NCI-H1436 treated with DMSO at 0.1 percent for 48 hours (cell line): Measurements from ENCODE around the gene COX17.

Experiments
- DNase-seq: peaks from one replicate; lab custom pipeline; 2025; lab: John Stamatoyannopoulos, UW

COX17 gene

DNA sequence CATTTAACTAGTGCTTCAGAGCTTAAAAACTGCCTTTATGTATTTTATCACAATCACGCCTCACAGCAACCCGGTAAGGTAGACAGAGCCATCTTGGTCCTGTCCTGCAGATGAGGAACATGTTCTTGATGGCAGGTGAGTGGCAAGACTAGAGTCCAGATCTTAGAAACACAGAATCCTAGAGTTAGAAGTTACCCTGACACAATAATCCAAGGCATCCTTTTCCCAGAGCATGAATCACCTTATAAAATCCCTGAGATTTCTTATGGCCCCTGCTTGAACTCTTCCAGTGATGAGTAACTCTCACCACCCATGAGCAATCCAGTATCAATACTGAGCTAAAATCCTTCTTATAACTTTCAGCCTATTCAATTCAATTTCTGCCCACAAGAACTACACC is 33.7 kb downstream of the COX17 start:
- DNase-seq, result no peak

GRCh38 chr3:119642746-119643473 is 34.3 kb downstream of the COX17 start:
- no peak for DNase-seq

- no peak for DNase-seq
These were observed 35.8 kb downstream of the COX17 start for GRCh38 chr3:119641416-119641815.

- no peak for DNase-seq
These were observed 37.5 kb downstream of the COX17 start for GRCh38 chr3:119639494-119640350.

DNA sequence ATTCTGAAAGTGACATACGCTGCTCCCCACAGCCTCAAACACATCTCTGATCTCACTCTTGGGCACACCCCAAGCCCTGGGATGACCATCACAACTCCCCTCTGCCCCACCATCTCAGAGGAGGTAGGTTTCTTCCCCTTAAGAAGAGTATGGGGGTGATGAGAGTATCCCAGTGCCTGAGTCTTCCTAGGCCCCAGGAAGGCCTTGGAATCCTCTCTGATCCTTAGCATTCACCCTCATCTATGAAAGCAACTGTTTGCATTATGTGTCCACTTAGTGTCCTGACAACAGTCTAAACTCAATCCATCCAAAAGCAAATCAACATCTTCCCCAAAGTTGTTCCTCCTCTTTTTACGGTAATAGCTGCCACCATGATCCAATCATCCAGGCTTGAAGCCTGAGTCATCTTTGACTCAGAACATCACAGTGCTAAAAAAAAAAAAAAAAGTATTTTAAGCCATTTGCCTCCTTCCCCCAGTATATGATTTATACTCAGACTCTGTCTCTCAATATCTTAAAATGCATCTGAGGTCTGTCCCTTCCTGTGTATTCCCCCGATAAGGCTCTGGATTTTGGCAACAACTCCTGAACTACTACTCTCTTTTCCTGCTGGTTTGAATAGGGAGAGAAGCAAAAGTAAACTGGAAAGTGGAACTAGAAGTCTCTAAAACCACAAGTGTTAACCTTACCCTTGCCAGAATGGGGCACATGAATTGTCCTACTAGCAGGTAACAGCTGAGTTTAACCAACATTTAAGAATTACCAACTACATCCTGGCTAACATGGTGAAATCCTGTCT is 39.3 kb downstream of the COX17 start:
- DNase-seq, result no peak

DNA sequence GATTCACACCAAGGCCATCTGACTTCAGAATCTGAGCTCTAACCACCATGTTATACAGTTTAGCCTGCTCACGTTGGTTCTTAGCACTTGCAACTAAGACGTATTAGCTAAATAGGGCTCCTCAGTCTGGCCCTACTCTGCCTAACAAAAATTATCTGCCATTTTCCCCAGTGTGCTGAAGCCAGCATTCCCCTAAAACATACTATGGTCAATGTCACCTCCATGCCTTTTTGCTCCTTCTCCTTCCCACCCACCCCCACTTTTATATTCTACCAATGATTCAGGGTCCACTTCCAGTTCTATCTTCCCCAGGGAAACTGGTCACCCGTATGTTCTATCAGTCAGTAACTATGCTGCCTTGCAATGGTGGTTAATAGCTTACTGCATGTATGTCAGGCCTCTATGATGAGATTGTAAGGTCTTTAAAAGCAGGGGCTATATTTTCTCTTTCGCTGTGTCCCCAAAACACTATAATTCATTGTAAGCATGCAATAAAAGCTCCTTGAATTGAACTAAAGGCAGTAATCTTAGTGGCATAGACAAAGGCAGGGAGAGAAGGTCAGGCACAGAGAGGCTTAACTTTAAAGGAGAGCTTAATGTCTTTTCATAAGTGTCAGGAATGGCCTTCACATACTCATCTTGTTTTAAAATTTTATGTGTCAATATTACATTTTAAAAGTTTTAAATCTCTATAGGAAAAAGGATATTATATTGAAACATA is 40.2 kb downstream of the COX17 start:
- no peak for DNase-seq

- DNase-seq, result no peak
These were observed 41.0 kb downstream of the COX17 start for GRCh38 chr3:119636249-119636648.

GRCh38 chr3:119635719-119636118 is 41.5 kb downstream of the COX17 start:
- DNase-seq, result no peak

DNA sequence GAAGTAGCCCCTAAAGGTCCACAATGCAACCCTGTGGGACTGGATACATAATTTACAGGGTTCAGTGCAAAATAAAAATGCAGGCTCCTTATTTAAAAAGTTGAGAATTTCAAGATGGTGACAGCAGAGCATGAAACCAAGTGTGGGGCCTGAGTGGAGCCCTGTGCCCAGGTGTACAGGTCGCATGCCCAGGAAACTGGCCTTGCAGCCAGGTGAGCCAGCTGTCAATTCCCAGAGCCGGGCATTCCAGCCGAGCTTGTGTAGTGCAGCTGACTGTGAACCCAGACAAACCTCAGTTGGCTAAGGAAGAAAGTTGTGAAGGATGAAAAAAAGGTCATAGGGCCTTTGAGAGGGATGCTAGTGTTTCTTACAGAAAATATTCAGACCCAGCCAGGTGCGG is 44.4 kb downstream of the COX17 start:
- no peak for DNase-seq

DNA sequence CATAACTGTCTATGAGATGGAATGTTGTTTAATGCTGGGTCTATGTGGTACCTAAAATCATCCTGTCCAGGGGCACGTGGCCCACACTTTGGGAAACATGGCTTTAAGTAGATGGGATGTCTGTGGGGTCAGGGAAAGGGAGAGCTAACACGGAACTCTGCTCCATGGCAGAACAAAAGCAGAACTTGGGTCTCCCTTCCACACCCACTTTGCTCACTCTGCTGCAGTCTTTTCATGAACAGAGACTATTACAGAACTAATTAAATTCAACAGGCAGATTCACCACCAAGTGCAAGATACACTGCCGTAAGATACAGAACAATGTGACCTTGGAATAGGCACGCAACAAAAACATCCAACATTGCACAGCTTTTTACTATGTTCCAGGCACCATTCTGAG is 45.0 kb downstream of the COX17 start:
- DNase-seq, result no peak

- no peak for DNase-seq
These were observed 45.7 kb downstream of the COX17 start for GRCh38 chr3:119631516-119631915.

DNA sequence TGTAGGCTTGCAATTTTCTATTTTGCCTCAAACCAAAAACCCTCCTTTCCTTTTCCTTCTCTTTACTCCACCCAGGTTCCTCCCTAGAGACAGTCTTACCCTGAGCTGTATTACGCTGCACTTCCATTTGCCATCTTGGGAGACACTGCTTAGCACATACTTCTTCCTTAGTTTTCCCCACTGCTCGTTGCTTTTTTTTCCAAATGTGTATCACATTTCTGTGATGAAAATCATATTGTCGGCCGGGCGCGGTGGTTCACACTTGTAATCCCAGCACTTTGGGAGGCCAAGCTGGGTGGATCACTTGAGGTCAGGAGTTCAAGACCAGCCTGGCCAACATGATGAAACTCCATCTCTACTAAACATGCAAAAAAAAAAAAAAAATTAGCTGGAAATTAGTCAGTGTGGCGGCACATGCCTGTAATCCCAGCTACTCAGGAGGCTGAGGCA is 46.3 kb downstream of the COX17 start:
- no peak for DNase-seq

DNA sequence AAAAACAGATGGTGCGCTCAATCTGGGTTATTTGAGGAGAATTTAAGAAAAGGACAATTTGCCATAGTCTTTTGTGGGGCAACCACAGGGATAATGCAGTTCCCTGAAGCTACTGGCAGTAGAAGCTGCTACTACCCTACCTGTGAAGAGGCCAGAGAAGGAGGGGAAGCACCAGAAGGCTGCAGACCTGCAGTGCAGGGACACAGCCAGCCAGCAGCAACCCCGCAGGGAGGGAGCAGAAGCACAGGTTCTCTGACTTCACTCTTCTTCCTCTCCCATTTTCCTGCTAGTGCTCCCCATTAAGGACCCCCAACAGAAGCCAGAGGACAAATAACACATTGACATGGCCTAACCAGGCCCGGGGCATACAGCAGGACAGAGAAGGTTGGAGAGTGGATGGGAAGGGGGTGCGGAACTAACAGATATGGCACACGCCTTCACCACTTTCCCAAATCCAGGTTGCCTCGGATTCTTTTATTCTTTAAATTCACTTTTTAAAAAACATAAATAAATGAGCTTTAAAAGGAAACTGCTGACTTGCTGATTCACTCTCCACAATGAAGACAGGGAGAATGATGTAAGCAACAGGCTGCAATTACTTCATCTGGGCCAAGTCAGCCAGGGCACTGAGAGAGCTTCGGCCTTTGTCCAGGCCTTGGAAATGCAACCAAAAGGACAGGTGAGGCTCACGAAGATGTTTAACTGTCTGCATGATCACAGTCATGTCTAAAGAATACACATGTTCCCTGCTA is 46.9 kb downstream of the COX17 start:
- no peak for DNase-seq

- no peak for DNase-seq
These were observed 48.3 kb downstream of the COX17 start for GRCh38 chr3:119628816-119629445.

GRCh38 chr3:119628390-119628789 is 48.8 kb downstream of the COX17 start:
- DNase-seq, result no peak

DNA sequence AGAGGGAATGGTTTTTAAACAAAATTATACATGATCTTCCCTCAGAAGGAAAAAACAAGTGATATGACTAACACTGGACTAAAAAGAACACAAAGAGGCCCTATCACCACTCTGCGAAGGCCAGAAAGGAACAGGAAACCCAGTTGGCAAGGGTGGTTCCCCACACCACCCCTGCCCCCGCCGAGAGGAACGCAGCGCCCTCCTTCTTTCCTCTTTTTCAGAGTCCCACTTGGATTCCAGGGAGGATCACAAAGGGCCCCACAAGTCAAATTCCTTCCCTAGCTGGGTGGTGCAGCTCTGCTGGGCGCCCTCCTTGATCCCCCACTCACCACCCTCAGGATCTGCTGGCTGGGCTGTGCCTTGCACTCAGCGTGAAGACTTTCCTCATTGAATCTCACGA is 49.7 kb downstream of the COX17 start:
- no peak for DNase-seq

GRCh38 chr3:119626196-119626595 is 51.0 kb downstream of the COX17 start:
- no peak for DNase-seq

DNA sequence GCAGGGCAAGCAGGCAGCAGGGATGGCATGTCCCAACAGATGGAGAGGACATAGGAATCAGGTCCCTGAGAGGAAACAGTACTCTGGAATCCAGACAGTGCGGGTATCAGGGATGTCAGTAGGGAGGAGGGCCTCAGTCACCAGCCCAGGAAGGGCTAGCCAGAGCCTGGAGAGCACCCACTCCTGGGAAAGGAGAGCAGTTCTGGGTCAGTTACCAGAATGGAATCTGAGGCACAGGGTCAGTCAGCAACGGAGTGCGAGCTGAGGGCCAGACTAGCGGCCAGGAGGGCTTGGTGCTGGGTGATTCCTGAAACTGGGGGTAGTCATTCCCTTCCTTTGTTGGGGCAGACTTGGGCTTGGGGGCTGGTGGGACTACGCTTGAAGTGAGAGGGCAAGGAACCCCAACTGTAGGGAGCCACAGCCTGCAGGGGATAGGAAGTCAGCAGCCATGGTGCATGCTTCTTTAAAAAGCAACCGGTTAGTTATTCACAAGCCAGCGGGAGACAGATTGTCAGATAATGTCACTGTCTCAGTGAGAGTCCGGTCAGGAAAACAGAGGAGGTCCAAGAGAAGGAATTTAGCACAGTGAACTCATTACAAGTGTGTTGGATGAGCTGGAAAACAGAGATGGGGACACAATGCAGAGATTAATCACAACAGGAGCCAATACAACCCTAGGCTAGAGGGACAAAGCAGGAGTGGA is 51.6 kb downstream of the COX17 start:
- DNase-seq, result no peak

DNA sequence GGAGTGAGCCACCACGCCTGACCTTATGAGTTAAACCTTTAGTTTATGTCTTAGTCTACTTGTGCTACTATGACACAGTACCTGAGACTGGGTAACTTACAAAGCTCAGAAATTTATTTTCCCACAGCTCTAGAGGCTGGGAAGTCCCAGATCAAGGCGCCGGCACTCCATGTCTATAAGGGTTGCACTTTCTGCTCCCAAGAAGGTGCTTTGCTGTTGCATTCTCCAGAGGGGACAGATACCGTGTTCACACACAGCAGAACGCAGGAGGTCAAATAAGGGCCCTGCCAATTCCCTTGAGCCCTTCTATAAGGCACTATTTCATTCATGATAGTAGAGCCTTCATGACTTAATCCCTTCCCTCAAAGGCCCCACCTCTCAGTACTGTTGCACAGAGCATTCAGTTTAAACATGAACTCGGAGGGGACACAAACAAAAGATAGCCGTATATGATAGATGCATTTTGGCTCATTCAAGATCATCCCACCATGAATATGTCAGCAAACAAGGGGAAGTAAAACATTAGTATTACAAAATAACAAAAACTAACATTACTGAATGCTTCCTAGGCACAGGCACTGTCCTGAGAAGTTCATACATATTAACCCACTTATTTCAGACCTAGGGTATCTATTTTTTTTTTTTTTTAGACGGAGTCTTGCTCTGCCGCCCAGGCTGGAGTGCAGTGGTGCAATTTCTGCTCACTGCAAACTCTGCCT is 53.0 kb downstream of the COX17 start:
- no peak for DNase-seq
